Natural killer cell (primary cell): ENCODE results near the gene ZRANB1. TPM values are rescaled to one million over a fixed set of nuclear protein-coding genes. Genes with fewer than 3 reads are reported as not detected.

ENCODE experiments used
- ATAC-seq, 3 donors: fragments of 150-1000 bp in 2 of 3; fragments of 200-7000 bp in 1 of 3; cut with Tn5 transposase; 1 replicate in 1 of 3; 2 replicates in 2 of 3; pipeline ENCODE4 v1.10.0; 2021; ENCODE audit warnings: mild to moderate bottlenecking in 2 of 3, moderate library complexity in 2 of 3
- DNase-seq, 2 donors: peaks; one replicate each; pipeline versions ENCODE4 v3.0.0 to v3.0.0-alpha.2; 2013 to 2021; ENCODE audit warnings: mixed read lengths in 1 of 2
- H3K27ac ChIP-seq: one replicate; pipeline ENCODE4 v1.5.1; 2013; ENCODE audit warnings: mild to moderate bottlenecking, low read length
- H3K27me3 ChIP-seq: one replicate; pipeline ENCODE4 v1.6.1; 2013; ENCODE audit warnings: low read length; ENCODE audit not compliant: control insufficient read depth, insufficient read depth
- H3K36me3 ChIP-seq: one replicate; pipeline ENCODE4 v1.6.1; 2013; ENCODE audit warnings: low read length; ENCODE audit not compliant: control insufficient read depth, insufficient read depth
- H3K4me1 ChIP-seq: one replicate; pipeline ENCODE4 v1.6.1; 2013; ENCODE audit warnings: low read length; ENCODE audit not compliant: control insufficient read depth, insufficient read depth
- H3K4me3 ChIP-seq: one replicate; pipeline ENCODE4 v1.5.1; 2013; ENCODE audit warnings: low read length
- H3K9me3 ChIP-seq: one replicate; pipeline ENCODE4 v1.6.1; 2013; ENCODE audit warnings: low read length; ENCODE audit not compliant: control insufficient read depth, insufficient read depth
- H3K27ac Mint-ChIP-seq, 2 donors: one replicate each; pipeline ENCODE4 v1.8.0; 2022; ENCODE audit warnings: mild to moderate bottlenecking in 2 of 2, mixed read lengths in 2 of 2, moderate library complexity in 1 of 2
- H3K27me3 Mint-ChIP-seq, 2 donors: one replicate each; pipeline ENCODE4 v1.8.0; 2022; ENCODE audit warnings: low read depth in 2 of 2, mixed read lengths in 2 of 2
- H3K36me3 Mint-ChIP-seq: one replicate; pipeline ENCODE4 v1.8.0; 2022; ENCODE audit warnings: mixed read lengths
- H3K4me1 Mint-ChIP-seq, 2 donors: one replicate each; pipeline ENCODE4 v1.8.0; 2022; ENCODE audit warnings: mixed read lengths in 2 of 2
- H3K4me3 Mint-ChIP-seq: one replicate; pipeline ENCODE4 v1.8.0; 2022; ENCODE audit warnings: mild to moderate bottlenecking, moderate library complexity, mixed read lengths
- H3K9me3 Mint-ChIP-seq, 2 donors: one replicate each; pipeline ENCODE4 v1.8.0; 2022; ENCODE audit warnings: mixed read lengths in 2 of 2
- CTCF ChIP-seq: fragments of 200-600 bp; IDR thresholded peaks from one replicate; pipeline ENCODE4 v1.8.0; 2022; ENCODE audit warnings: antibody characterized with exemption
- WGBS: methylation state at CpG from one replicate; pipeline ENCODE4 v1.1.7; 2013; ENCODE audit warnings: missing lambda C conversion rate; ENCODE audit not compliant: insufficient coverage; 5-methylcytosine and 5-hydroxymethylcytosine counted together
- intact Hi-C: fragments of 100-400 bp; cut with micrococcal nuclease; formaldehyde crosslinking; loops from one replicate; pipeline ENCODE4 v1.14.2; 2022
- total RNA-seq, 4 donors: library from RNA; stranded (reverse); fragments of 120-200 nt in 1 of 4; gene quantifications; one replicate each; pipeline versions ENCODE4 v1.2.3 to v1.2.4, GENCODE V29; 2013 to 2022

ZRANB1 gene
- total RNA-seq, 3 donors from 2014 or later (not counting 1 experiment from before 2014, with no cell fraction given) = 18.0 to 20.5 (median 18.8) TPM

GRCh38 chr10:125009661-125010161 is 67.8 kb downstream of the ZRANB1 start:
- peak overlapping the region; percentile 47 to 51 for H3K27ac Mint-ChIP-seq
- peaks cover 16% of the 10 kb centered on the region for H3K36me3 ChIP-seq
- no peaks in the 10 kb centered on the region for H3K36me3 Mint-ChIP-seq
- ATAC-seq (no peak), DNase-seq (no peak)
- intact Hi-C loops = no loop called here
- no peak overlapping the region for H3K4me3 Mint-ChIP-seq
- WGBS = 91% methylated on average over 15 of the region's 15 CpGs
- H3K4me1 Mint-ChIP-seq = peaks cover 58 to 70% of the 10 kb centered on the region in 2 donors
- H3K27ac ChIP-seq = no peak overlapping the region
- H3K4me1 ChIP-seq = peaks cover 10% of the 10 kb centered on the region
- no peaks in the 10 kb centered on the region for H3K9me3 Mint-ChIP-seq
- no peak for TF ChIP-seq CTCF
- no peaks in the 10 kb centered on the region for H3K27me3 ChIP-seq
- H3K4me3 ChIP-seq = no peak overlapping the region
- H3K27me3 Mint-ChIP-seq = no peaks in the 10 kb centered on the region
- H3K9me3 ChIP-seq = no peaks in the 10 kb centered on the region

GRCh38 chr10:125010362-125010761 is 68.4 kb downstream of the ZRANB1 start:
- intact Hi-C loops = no loop called here
- Mint-ChIP-seq H3K27ac (peak overlapping the region; percentile 64 to 75), H3K9me3 (no peaks in the 10 kb centered on the region), H3K36me3 (no peaks in the 10 kb centered on the region), H3K27me3 (no peaks in the 10 kb centered on the region), H3K4me1 (peaks cover 64 to 76% of the 10 kb centered on the region in 2 donors), H3K4me3 (no peak overlapping the region)
- Histone ChIP-seq H3K4me3 (no peak overlapping the region), H3K4me1 (peaks cover 16% of the 10 kb centered on the region), H3K27me3 (no peaks in the 10 kb centered on the region), H3K9me3 (no peaks in the 10 kb centered on the region), H3K36me3 (peaks cover 11% of the 10 kb centered on the region), H3K27ac (no peak overlapping the region)
- WGBS = 90% methylated on average over 4 of the region's 5 CpGs
- no peak for TF ChIP-seq CTCF
- DNase-seq (no peak), ATAC-seq (no peak)

- intact Hi-C loops = no loop called here
- Mint-ChIP-seq H3K9me3 (no peaks in the 10 kb centered on the region), H3K4me3 (no peak overlapping the region)
Measured at GRCh38 chr10:125011171-125011925, 69.4 kb downstream of the ZRANB1 start.

More at GRCh38 chr10:125011171-125011925, 69.4 kb downstream of the ZRANB1 start:
- H3K27ac Mint-ChIP-seq = peak overlapping the region in 1 of 2 donors; percentile 57
- ATAC-seq = no peak
- Histone ChIP-seq H3K9me3 (no peaks in the 10 kb centered on the region), H3K27ac (no peak overlapping the region), H3K36me3 (peaks cover 7% of the 10 kb centered on the region), H3K4me3 (no peak overlapping the region), H3K4me1 (peaks cover 26% of the 10 kb centered on the region), H3K27me3 (no peaks in the 10 kb centered on the region)
- WGBS = 92% methylated on average over 15 of the region's 16 CpGs
- no peaks in the 10 kb centered on the region for H3K36me3 Mint-ChIP-seq
- no peaks in the 10 kb centered on the region for H3K27me3 Mint-ChIP-seq
- H3K4me1 Mint-ChIP-seq = peaks cover 68 to 72% of the 10 kb centered on the region in 2 donors
- no peak for TF ChIP-seq CTCF
- no peak for DNase-seq
